Loucy (cell line): Measurements from ENCODE around the gene PBX1.

ENCODE experiments used
- CTCF ChIP-seq: fragments of 200-600 bp; sonication (generic); conservative IDR thresholded peaks from 2 replicates; pipeline ENCODE4 v1.5.1; 2014; ENCODE audit warnings: mild to moderate bottlenecking, antibody characterized with exemption, low read length
- EZH2phosphoT487 ChIP-seq: fragments of 200-600 bp; IDR thresholded peaks from 2 replicates; pipeline ENCODE4 v1.6.1; 2018; ENCODE audit warnings: antibody characterized with exemption, mild to moderate bottlenecking, moderate library complexity, borderline replicate concordance

- TF ChIP-seq CTCF (no peak), EZH2phosphoT487 (no peak)
These were observed 43.2 kb upstream of the PBX1 start for GRCh38 chr1:164515711-164516331.
